A673 (cell line): ENCODE measurements around the gene GALM. TPM values are rescaled to one million over a fixed set of nuclear protein-coding genes. Genes with fewer than 3 reads are reported as not detected.
A peak's percentile ranks its signal among the peaks of the same experiment; 100 is the strongest.

Experiments
- BruUV-seq: library from RNA; stranded (reverse); fragments of 400-500 nt; replicated peaks from 2 replicates; lab custom pipeline; 2021; lab: Mats Ljungman, UMichigan
- CTCF ChIA-PET: fragments of 300-600 bp; sonication (Branson Sonifier 250); formaldehyde crosslinking; loops from one replicate; lab custom pipeline; 2022; ENCODE audit warnings: antibody characterized with exemption; lab: Charles Lee
- POLR2A ChIA-PET: fragments of 300-600 bp; sonication (Branson Sonifier 250); formaldehyde crosslinking; loops from one replicate; lab custom pipeline; 2022; ENCODE audit warnings: antibody characterized with exemption; ENCODE audit not compliant: low non-redundant PET; lab: Charles Lee
- DNase-seq: peaks from one replicate; pipeline ENCODE4 v3.0.0-alpha.2; 2015; ENCODE audit warnings: low spot score
- H3K27ac ChIP-seq: fragments of 200-600 bp; sonication (generic); 2 replicates; pipeline ENCODE4 v1.5.1; 2016; ENCODE audit warnings: mixed run types, low read depth, mild to moderate bottlenecking, mixed read lengths, antibody characterized with exemption, low read length; ENCODE audit not compliant: poor library complexity, severe bottlenecking
- H3K27me3 ChIP-seq: fragments of 200-600 bp; sonication (generic); replicated peaks from 2 replicates; pipeline ENCODE4 v1.6.1; 2017; ENCODE audit warnings: mixed run types, low read depth, mild to moderate bottlenecking, mixed read lengths, antibody characterized with exemption, low read length; ENCODE audit not compliant: insufficient read depth, poor library complexity
- H3K36me3 ChIP-seq: fragments of 200-600 bp; sonication (generic); 2 replicates; pipeline ENCODE4 v1.6.1; 2016; ENCODE audit warnings: mixed run types, mild to moderate bottlenecking, mixed read lengths, antibody characterized with exemption, low read length; ENCODE audit not compliant: insufficient read depth, poor library complexity, severe bottlenecking
- H3K4me1 ChIP-seq: fragments of 200-600 bp; sonication (generic); 2 replicates; pipeline ENCODE4 v1.6.1; 2017; ENCODE audit warnings: mixed run types, mild to moderate bottlenecking, mixed read lengths, antibody characterized with exemption, low read length; ENCODE audit not compliant: insufficient read depth, poor library complexity, severe bottlenecking
- H3K4me3 ChIP-seq: fragments of 200-600 bp; sonication (generic); 2 replicates; pipeline ENCODE4 v1.5.1; 2016; ENCODE audit warnings: low read depth, mixed run types, mild to moderate bottlenecking, mixed read lengths, low read length; ENCODE audit not compliant: poor library complexity, severe bottlenecking
- H3K9me3 ChIP-seq: fragments of 200-600 bp; sonication (generic); 2 replicates; pipeline ENCODE4 v1.6.1; 2016; ENCODE audit warnings: mixed run types, low read depth, mild to moderate bottlenecking, mixed read lengths, antibody characterized with exemption, low read length; ENCODE audit not compliant: poor library complexity, severe bottlenecking
- EZH2 ChIP-seq: fragments of 200-600 bp; sonication (generic); IDR thresholded peaks from 2 replicates; pipeline ENCODE4 v1.6.1; 2017; ENCODE audit warnings: borderline replicate concordance, low read depth, mild to moderate bottlenecking, mixed read lengths, antibody characterized with exemption, low read length; ENCODE audit not compliant: poor library complexity, severe bottlenecking
- intact Hi-C: fragments of 100-400 bp; cut with micrococcal nuclease; formaldehyde crosslinking; loops from one replicate; pipeline ENCODE4 v1.10.0; 2022; ENCODE audit not compliant: unreplicated experiment
- total RNA-seq: library from RNA; stranded (reverse); gene quantifications from 2 replicates; pipeline ENCODE4 v1.2.3, GENCODE V29; 2021
- TF ChIP-seq, protein P1 (sequence below): fragments of 300-800, 200-600 bp; sonication (generic); conservative IDR thresholded peaks from 2 replicates; pipeline ENCODE4 v1.5.1; 2017; ENCODE audit warnings: low read depth, mild to moderate bottlenecking, antibody characterized with exemption, low read length, moderate library complexity, mixed read lengths

GALM gene
- total RNA-seq, 1 experiment from 2014 or later, result 6.6 TPM

DNA sequence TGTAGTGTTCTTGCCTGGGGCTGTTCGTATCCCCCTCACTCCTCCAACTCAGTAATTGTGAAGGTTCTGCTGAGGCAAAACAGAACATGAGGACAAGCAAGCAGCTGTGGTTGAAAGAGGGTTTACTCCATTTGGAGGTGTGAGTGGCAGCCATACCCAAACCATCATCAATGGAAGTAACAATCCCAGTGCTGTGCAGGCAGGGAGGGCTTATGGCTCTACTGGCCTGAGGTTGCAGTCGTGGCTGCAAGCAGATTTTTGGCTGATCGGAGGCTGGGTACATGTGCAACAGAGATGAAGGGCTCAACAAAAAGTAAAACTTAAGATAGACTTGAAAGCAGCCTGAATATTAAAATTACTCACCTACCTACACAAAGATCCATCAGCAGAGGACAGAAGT is 72.0 kb downstream of the GALM start:
- Histone ChIP-seq H3K36me3 (peaks cover 42% of the 10 kb centered on the region), H3K4me3 (no peak overlapping the region), H3K27me3 (no peaks in the 10 kb centered on the region), H3K27ac (peak overlapping the region; percentile 98), H3K9me3 (peaks cover 10% of the 10 kb centered on the region), H3K4me1 (peaks cover 37% of the 10 kb centered on the region)
- intact Hi-C loops, result loop anchor here (1.0 to 5.0 kb wide), 3 partner anchors 36 to 195 kb away; partner anchors contain the start of gene HNRNPLL
- no peak for DNase-seq
- no TSS peak for BruUV-seq
- TF ChIP-seq EZH2, result no peak
- TF ChIP-seq, protein P1, sequence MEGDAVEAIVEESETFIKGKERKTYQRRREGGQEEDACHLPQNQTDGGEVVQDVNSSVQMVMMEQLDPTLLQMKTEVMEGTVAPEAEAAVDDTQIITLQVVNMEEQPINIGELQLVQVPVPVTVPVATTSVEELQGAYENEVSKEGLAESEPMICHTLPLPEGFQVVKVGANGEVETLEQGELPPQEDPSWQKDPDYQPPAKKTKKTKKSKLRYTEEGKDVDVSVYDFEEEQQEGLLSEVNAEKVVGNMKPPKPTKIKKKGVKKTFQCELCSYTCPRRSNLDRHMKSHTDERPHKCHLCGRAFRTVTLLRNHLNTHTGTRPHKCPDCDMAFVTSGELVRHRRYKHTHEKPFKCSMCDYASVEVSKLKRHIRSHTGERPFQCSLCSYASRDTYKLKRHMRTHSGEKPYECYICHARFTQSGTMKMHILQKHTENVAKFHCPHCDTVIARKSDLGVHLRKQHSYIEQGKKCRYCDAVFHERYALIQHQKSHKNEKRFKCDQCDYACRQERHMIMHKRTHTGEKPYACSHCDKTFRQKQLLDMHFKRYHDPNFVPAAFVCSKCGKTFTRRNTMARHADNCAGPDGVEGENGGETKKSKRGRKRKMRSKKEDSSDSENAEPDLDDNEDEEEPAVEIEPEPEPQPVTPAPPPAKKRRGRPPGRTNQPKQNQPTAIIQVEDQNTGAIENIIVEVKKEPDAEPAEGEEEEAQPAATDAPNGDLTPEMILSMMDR, result no peak
- ChIA-PET POLR2A (interaction anchor here (1.2 kb wide), 1 partner anchor 13 kb away, joined by 24 read pairs; the partner anchor contains the start of gene SRSF7), CTCF (interaction anchor here (1.3 kb wide), 1 partner anchor 156 kb away, joined by 5 read pairs; no protein-coding TSS in a partner anchor)

DNA sequence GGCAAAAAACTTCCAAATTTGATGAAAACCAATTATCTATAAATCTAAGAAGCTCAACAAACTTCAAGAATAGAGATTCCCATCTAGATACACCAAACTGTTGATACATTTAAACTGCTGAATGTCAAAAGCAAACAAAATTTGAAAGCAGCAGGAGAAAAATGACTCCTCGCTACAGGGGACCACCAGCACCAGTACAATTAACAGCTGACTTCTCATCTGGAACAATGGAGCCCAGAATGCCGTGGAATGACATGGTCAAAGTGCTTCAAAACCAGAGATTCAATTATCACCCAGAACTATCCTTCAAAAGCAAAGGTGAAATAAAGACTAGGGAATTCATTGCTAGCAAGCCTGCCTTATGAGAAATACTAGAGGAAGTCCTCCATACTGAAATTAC is 73.6 kb downstream of the GALM start:
- POLR2A ChIA-PET, result no interaction called here

DNA sequence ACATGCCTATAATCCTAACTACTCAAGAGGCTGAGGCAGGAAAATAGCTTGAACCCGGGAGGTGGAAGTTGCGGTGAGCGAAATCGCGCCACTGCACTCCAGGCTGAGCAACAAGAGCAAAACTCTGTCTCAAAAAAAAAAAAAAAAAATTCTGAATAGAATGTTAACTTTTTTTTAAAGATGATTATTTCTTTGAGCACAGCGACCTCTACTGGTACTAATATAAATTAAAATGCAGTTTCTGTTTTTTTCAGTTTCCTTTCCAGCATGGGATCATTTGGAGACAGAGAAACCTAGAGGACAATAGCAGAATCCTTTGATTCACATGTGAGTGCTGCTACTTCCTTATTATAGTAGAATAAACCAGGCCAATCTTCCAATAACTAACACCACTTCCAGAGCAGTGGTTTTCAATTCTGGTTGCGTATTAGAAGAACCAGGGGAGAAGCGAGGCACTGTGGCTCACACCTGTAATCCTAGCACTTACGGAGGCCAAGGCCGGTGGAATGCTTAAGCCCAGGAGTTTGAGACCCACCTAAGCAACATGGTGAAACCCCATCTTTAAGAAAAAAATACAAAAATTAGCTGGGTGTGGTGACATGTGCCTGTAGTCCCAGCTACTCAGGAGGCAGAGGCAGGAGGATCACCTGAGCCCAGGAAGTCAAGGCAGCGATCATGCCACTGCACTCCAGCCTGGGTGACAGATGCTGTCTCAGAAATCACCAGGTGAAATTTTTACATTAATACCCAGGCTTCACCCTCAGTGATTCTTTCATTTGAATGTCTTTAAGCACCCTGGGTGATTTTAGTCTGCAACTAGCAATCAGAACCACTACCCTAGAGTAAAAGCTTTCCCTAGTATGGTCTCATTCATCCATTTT is 75.2 kb downstream of the GALM start:
- ChIA-PET POLR2A (no interaction called here), CTCF (no interaction called here)
- peak; percentile 80 for DNase-seq
- Histone ChIP-seq H3K27ac (no peak overlapping the region), H3K36me3 (peaks cover 65% of the 10 kb centered on the region), H3K27me3 (no peaks in the 10 kb centered on the region), H3K9me3 (peaks cover 10% of the 10 kb centered on the region), H3K4me3 (no peak overlapping the region), H3K4me1 (peaks cover 46% of the 10 kb centered on the region)
- BruUV-seq, result no TSS peak
- intact Hi-C loops, result loop anchor here (5.0 kb wide), 1 partner anchor 424 kb away; no protein-coding TSS in a partner anchor
- no peak for TF ChIP-seq EZH2
- TF ChIP-seq, protein P1, result peak; percentile 62

More for the DNA sequence above, 73.6 kb downstream of the GALM start:
- Histone ChIP-seq H3K36me3 (peaks cover 49% of the 10 kb centered on the region), H3K4me3 (no peak overlapping the region), H3K27ac (no peak overlapping the region), H3K9me3 (peaks cover 10% of the 10 kb centered on the region), H3K4me1 (peaks cover 43% of the 10 kb centered on the region), H3K27me3 (no peaks in the 10 kb centered on the region)
- TF ChIP-seq, protein P1, result no peak
- TF ChIP-seq EZH2, result no peak
- peak; percentile 35 for DNase-seq
- intact Hi-C loops, result loop anchor here (5.0 kb wide), 1 partner anchor 137 kb away; the partner anchor contains the start of gene HNRNPLL
- CTCF ChIA-PET, result no interaction called here
- no TSS peak for BruUV-seq
